Pons (tissue), 1 donor: ENCODE results near the gene SERPINA1.

ENCODE experiments used
- DNase-seq: peaks from one replicate; pipeline ENCODE4 v3.0.0-alpha.2; 2016; ENCODE audit warnings: low spot score

SERPINA1 gene

GRCh38 chr14:94397289-94398181 lies 9.1 kb upstream of the SERPINA1 start:
- DNase-seq, result no peak

GRCh38 chr14:94396628-94397225 lies 8.3 kb upstream of the SERPINA1 start:
- no peak for DNase-seq

- DNase-seq, result no peak
These were observed 7.6 kb upstream of the SERPINA1 start for GRCh38 chr14:94395888-94396574.

GRCh38 chr14:94395282-94395887 lies 7.0 kb upstream of the SERPINA1 start:
- no peak for DNase-seq

GRCh38 chr14:94394581-94395207 lies 6.3 kb upstream of the SERPINA1 start:
- DNase-seq, result peak; percentile 66

GRCh38 chr14:94394025-94394493 lies 5.7 kb upstream of the SERPINA1 start:
- no peak for DNase-seq

GRCh38 chr14:94393474-94393873 lies 5.1 kb upstream of the SERPINA1 start:
- DNase-seq, result no peak

- peak; percentile 66 for DNase-seq
These were observed 4.1 kb upstream of the SERPINA1 start for GRCh38 chr14:94392510-94392935.

- DNase-seq, result no peak
These were observed 3.0 kb upstream of the SERPINA1 start for GRCh38 chr14:94391281-94391975.

- DNase-seq, result peak; percentile 62
These were observed 2.1 kb upstream of the SERPINA1 start for GRCh38 chr14:94390372-94391086.

GRCh38 chr14:94389731-94390371 lies 1.4 kb upstream of the SERPINA1 start:
- DNase-seq, result no peak

- no peak for DNase-seq
These were observed 685 bp upstream of the SERPINA1 start for GRCh38 chr14:94389104-94389469.

- DNase-seq, result no peak
These were observed 397 bp downstream of the SERPINA1 start for GRCh38 chr14:94388027-94388383.

- DNase-seq, result no peak
These were observed 1.1 kb downstream of the SERPINA1 start for GRCh38 chr14:94387051-94388026.

- DNase-seq, result no peak
These were observed 2.0 kb downstream of the SERPINA1 start for GRCh38 chr14:94386085-94387031.

GRCh38 chr14:94385553-94386057 lies 2.8 kb downstream of the SERPINA1 start:
- no peak for DNase-seq

- no peak for DNase-seq
These were observed 4.1 kb downstream of the SERPINA1 start for GRCh38 chr14:94384342-94384741.

- DNase-seq, result no peak
These were observed 4.6 kb downstream of the SERPINA1 start for GRCh38 chr14:94383777-94384176.
